GM21526 (cell line): ENCODE measurements around the gene RAB3GAP1.
A peak's percentile ranks its signal among the peaks of the same experiment; 100 is the strongest.

Source experiments
- ATAC-seq: cut with Tn5 transposase; IDR thresholded peaks from one replicate; pipeline ENCODE4 v1.9.1; 2021; ENCODE audit warnings: moderate library complexity; ENCODE audit not compliant: unreplicated experiment, low FRiP score

The RAB3GAP1 gene

DNA sequence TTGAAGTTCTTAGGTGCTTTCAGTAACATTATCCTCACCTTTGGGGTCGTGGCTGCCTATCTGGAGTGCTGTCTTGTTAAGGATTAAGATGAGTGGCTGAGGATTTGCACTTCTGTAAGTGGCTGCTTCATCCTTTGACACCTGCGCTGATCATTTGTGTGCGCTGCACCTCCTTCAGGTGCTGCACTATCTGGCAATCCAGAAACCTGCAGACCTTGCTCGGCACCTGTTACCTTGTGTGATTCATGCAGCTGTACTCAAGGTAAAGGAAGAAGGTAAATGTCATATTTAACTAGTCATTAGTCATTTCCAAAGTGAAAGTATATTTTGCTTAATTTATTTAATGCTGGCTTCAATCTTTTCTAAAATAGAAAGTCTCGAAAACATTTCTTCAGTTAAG, 110.3 kb downstream of the RAB3GAP1 start:
- ATAC-seq, result no peak

DNA sequence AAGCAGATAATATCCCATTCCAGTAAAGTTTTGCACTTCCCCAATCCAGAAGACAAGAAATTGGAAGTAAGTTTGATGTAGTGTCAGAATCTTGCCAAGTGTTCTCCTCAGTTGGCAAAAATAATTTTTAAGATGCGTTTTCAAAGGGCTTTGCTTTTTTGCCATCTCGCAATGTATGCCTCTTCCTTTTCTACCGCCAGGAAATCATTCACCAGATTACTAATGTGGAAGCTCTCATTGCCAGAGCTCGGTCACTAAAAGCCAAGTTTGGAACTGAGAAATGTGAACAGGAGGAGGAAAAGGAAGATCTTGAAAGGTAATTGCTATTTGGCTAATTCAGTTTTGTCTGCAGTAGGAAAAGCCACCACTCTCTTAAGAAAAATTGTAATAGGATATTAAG, 110.7 kb downstream of the RAB3GAP1 start:
- no peak for ATAC-seq

DNA sequence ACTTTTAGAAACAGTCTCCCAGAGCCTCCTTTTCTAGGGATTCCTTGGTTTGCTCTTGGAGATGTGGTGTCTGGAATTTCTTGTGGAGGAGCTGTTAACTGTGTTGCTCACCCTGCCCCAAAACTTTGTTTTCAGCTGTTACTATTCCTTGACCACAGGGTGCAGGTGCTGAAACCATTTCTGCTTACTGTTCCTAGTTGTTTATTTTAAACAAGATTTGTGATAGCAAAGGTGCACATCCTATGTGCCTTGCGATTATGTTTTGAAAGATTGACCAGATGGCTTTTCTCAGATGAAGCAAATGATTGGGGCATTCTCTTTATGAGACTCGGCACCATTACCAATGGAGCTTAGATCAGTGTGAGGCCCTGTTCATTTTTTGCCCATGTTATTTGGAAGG, 111.2 kb downstream of the RAB3GAP1 start:
- ATAC-seq, result peak; percentile 56

DNA sequence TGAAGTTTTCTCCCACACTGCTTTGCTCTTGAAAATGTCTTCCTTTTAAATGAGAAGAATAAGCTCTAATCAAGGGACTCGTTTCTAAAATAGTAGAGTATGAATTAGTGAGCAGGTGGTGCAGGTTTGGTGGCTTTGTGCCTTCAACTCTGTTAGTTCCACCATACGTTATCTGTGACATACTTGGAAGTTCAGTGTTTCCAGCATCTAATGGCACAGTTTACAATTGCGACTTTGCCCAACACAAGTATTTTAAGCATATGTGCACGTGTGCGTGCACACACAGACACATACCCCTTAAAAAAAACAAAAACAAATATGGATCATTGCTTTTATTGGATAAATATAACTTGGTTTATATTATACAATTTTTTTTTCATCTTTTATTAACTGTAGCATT, 111.8 kb downstream of the RAB3GAP1 start:
- ATAC-seq, result no peak

DNA sequence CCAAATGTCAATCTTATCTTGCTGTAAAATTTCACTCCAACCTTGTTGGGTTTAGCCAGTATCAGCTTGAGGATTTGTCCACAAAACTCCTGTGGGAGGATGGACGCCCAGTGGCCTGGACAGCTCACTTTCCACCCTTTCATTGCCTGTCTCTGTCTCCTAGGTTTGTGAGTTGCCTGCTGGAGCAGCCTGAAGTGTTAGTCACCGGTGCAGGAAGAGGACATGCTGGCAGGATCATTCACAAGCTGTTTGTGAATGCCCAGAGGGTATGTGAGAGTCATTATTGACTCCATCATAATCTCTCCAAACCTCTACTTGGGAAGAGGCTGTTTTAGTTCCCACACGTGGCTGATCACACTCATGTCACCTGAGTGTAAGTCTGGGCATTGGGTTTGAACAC, 112.3 kb downstream of the RAB3GAP1 start:
- no peak for ATAC-seq

DNA sequence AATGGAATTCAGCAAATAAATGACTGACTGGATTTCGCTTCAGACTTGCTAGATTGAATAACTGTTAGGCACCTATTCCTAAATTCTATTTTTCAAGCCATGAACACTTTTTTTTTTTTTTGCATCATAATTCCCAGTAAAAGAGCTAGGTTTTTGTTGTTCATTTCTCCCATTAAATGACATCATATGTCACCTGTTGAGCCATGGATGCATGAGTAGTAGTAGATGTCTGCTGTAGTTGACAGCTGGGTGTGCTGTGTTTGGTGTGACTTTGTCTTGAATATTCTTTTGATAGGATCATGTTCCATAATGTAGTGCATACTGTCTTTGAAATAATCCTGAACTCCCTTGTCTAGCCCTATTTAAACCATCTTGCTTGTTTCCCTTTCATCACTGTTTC, 115.2 kb downstream of the RAB3GAP1 start:
- no peak for ATAC-seq

DNA sequence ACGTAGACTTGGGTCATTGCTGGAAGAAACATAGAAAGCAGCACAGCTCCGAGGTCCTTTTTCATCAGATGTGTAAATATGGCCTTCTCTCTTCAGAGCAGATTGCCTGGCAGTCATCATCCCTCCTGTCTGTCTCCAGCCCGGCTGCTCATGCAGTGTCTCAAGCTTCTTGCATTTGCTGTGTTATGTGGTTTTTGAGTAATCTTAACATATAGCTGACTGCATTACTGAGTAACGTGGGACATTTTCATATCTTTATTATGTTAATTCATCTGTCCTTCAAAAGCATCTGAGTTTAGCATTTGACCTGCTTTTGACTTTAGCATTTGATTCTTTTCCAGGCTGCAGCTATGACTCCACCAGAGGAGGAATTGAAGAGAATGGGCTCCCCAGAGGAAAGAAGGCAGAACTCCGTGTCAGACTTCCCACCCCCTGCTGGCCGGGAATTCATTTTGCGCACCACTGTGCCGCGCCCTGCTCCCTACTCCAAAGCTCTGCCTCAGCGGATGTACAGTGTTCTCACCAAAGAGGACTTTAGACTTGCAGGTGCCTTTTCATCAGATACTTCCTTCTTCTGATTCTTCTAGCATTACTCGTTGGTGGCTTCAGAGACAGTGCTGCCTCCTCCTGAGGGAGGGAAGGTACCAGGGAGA, 116.2 kb downstream of the RAB3GAP1 start:
- ATAC-seq, result no peak

DNA sequence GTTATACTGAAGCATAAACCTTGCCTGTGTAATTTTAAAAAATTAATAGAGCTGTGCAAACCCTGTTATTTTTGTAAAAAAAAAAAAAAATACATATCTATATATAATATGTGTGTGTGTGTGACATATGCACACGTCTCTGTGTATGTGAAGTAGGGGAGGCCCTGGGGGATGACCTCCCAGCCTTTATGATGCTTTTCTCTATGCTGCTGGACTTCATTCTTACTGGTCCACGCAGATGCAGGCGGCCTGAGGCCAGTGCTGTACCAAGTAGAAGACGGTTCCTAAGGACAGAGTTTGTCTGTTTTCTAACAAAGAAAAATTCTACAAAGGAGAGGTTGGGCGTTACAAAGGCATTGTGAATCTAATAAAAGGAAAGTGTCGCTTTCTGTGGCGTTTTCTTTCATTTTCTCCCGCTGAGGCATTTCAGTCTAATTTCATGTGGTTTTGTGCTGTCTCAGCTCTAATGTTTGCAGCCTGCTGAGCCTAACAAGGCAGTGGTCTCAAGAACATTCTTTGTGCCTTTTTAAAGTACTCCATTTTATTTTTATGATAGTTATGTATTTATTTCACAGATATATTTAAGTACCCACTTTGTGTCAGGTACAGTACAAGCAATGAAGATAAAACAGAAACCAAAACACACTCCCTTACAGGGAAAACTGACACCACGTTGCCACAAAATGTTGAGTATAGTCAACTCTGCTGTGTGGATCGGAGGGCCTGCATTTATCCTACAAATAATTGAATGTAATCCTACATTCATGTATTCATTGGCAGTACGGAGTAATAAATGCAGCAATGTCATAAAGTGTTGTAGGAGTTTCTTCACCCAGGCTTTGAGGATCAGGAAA, 118.0 kb downstream of the RAB3GAP1 start:
- no peak for ATAC-seq

DNA sequence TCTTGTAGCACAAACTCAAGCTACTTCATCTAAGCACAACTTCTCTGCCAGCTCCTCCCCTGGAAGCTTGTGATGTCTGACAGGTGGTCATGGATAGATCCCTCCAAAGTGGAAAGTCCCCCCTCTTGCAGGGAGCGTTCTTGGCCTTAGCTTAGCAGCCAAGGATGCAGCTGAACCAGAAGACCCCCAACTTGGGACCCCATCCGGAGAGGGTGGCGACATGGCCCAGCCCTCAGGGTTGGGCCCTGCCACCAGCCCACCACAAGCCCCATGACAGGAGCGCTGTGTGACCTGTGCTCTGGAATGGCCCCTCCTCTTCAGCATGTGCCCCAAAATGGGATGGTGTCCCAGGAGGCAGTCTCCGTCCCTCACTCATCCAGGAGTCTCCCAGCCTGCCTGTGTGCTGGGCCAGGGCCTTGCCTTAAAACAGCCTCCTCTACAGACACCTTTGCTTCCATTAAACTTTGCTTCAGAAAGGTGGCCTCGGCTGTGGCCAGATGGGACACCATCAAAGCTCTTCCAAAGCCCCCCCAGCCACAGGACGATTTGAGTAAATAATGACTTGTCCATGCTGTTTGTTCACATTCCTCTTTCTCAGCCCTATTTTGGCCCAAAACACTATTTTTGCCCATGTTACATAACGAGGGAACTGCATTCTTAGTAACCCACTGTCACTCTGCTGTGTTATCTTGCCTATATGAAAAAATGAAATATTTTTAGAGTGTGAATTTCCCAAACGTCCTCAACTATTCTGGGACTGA, 122.1 kb downstream of the RAB3GAP1 start:
- no peak for ATAC-seq

DNA sequence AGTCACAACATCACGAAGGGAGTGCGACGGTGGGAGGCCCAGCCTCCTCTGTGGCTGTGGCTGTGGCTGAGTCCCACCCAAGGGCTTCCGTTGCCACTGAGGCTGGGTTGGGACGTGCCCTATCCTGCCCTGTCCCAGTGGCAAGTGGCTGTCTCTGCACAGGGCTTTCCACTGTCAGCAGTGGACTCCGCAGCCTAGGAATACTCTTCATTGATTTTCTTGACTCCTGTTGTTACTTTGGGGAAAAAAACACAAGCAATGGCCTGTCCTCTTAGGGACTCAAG, 122.7 kb downstream of the RAB3GAP1 start:
- ATAC-seq, result no peak

DNA sequence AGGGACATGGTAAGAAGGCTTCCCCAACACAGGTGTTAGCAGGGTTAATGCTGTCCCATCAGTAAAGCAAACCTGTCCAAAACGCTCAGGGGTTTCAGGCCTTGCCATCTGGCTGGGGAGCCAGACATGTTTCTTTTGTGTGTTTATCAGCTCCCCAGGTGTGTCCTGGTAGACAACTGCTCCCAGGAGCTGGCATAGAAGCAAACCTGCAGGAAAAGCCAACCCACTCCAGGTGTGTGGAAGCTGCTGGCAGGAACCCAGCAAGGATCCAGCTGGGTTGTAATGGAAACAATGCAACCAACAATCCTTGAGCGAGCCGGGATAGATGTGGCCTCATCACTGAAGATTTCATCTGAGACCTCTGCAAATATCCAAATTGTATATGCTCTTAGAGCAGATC, 123.1 kb downstream of the RAB3GAP1 start:
- no peak for ATAC-seq

DNA sequence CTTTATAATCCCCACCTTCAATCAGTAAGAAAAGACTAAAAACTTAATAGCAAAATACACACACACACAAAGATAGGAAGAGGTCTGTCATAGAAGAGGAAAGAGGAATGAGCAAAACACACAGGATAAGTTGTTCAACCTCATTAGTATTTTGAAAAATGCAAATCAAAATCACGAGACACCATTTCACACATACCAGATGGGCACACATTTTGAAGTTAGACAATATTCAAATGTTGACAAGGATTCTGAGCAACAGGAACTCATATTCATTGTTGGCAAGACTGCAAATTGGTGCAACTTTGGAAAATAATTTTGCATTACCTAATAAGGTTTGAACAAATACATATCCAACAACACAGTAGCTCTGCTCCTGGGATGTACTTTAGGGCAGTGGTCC, 127.6 kb downstream of the RAB3GAP1 start:
- no peak for ATAC-seq

DNA sequence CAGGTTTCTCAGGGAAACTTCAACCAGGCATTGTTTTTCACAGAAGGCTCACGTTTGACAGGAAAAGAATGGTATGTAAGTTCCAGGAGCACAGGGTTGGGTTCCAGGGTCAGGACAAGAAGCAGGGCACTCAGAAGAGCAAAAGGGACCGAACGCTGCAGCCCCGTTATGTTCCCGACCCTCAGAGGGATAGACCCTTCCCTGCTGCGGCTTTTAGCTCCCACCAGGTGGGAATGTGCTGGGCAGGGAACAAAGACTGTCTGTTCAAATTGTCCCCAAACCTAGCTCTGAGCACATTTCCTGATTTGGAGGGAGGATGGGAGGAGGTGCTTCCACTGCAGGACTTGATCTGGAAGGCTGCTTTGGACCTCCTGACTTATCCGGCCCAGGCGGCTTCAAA, 130.1 kb downstream of the RAB3GAP1 start:
- ATAC-seq, result no peak

DNA sequence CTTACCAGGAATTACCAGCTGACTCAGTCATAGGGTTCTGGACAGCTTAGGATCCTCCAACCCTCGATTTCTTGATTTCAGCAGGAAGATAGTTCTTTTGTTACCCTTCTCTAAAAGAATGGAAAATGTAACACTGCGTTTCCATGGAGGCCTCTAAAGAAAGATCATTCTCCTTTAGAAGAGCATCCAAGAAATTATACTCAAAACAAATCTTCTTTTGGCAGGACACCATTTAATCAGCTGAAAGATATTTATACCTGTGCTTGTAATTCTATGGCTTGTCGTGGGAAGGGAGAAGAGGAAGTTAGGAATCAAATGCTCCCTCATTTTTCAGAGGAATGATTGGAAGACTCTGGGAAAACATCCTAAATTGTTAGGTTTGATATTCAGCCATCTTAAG, 130.5 kb downstream of the RAB3GAP1 start:
- ATAC-seq, result no peak

DNA sequence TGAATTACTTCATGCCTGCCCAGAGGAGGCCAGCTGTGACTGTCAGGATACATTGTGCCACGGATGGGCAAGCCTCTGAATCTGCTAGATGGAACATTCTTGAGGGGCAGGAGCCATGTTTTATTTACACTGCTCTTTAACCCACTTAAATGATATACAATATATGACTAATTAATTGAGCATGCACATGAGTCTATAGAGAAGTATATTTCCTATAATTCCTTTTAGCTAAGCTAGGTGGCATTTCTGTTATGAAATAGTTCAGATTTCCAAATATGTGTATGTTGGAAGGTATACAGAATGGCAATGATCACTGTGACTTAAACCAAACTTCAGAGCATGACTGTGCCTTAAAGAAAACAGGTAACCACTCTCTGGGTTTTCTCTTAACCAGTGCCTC, 131.7 kb downstream of the RAB3GAP1 start:
- ATAC-seq, result no peak

DNA sequence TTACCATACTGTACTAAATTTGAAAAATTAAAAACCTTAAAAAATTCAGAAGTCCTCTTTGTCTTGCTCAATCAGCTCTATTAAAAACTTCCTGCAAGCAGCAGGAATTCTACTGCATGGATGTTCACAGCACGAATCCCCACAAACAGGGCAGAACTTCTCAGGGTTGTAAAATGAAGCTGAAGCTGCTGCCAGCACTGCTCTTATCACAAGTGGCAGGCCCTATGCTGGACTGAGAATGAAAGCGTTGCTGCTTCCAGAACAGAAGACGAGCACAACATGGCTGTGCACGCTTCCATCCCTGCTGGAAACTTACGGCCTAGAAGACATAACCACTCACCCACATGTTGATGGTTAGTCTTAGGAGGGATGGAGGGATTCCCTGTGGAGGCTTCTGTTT, 134.0 kb downstream of the RAB3GAP1 start:
- no peak for ATAC-seq

DNA sequence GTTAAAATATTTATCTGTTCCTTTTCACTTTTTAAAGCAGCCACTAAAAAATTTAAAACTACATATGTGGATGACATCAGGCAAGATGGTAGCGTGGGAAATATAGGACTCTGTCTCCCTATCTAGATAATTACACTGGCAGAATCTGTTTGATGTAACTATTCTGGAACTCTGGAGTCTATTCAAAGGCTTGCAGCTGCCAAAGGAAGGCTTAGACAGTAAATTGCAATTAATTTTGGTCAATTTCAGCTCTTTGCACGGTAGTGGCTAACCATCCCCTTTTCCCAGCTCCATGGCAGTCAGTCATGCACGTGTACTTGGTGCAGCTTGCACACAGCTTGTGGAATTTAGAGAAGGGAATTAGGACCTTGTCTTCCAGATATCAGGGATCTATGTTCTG, 135.2 kb downstream of the RAB3GAP1 start:
- no peak for ATAC-seq

DNA sequence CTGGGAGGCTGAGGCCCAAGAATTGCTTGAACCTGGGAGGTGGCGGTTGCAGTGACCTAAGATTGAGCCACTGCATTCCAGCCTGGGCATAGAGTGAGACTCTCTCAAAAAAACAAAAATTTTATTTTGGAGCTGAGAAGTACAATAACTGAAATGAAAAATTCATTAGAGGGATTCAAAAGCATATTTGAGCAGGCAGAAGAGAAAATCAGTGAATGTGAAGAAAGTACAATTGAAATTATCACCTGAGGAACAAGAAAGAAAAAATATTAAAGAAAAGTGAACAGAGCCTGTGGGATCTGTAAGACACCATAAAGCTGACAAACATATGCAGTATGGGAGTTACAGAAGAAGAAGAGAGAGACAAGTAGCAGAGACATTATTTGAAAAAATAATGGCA, 137.1 kb downstream of the RAB3GAP1 start:
- no peak for ATAC-seq

DNA sequence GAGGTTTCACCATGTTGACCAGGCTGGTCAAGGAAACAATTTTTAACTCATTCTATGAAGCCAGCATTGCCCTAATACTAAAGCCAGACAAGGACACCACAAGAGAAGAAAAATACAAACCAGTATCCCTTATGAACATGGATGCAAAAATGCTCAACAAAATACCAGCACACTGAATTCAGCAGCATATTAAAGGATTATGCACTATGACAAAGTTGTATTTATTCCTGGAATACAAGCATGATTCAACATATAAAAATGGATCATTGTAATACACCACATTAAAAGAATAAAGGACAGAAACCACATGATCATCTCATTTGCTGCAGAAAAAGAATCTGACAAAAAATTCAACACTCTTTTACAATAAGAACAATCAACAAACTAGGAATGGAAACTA, 138.7 kb downstream of the RAB3GAP1 start:
- ATAC-seq, result no peak

DNA sequence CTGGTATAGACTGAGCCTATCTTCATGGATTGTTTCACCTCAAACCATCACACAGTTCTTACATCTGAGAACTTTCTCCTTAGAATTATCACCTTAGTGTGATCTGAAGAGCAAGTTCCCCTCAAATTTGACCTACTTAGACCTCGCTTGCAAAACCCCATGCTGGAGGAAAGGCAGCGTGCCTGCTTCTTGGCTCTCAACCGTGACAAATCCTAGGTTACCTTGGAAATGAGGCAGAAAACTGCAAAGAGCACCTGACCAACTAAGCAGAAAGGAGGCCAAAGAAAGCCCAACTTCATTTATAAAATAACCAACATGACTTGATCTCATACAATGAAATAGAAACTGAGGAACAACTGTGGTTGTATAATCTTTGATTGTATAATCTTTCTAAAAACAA, 146.4 kb downstream of the RAB3GAP1 start:
- ATAC-seq, result no peak

DNA sequence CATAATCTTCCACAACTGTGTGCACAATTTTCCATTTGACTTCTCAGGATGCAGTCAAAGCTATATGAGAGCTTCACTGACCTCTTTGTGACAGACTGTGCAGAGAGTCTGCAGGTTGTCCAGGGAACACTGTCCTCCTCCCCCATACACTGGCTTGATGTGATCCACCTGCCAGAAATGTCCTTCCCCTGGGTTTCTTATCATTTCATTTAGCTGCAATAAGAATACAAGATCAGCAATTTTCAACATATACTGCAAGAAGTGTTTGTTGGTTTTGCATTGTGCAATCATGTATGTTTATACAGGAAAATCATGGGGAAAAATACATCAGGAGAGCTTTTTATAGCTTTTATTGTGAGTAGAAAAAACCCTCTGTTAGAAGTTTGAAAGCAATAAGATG, 150.7 kb downstream of the RAB3GAP1 start:
- ATAC-seq, result no peak

DNA sequence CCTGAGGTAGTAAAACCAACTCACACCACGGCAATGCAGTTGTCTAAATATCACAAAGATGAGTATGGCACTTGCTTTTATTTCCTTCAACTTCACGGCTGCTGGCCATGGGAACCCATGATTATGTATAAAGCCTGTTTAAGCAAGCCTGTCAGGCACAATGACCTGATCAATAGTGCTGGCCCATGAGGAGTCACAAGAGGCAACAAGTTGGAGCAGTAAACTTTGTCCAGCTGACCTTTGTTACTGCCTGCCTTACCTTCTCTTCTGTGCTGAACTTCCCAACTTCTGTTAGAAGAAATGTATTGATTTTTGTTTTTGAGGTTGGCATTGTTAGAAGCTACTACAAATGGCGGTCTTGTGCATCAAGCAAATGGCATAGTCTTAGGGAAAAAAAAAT, 151.9 kb downstream of the RAB3GAP1 start:
- ATAC-seq, result no peak
